LNCaP clone FGC (cell line): Measurements from ENCODE around the gene HAGH.

Experiments
- DNase-seq: peaks from one replicate; pipeline ENCODE4 v3.0.0-alpha.2; 2011; ENCODE audit warnings: low read depth
- H3K4me3 ChIP-seq: 2 replicates; pipeline ENCODE4 v1.5.1; 2011; ENCODE audit warnings: mild to moderate bottlenecking, low read depth, low read length, control low read depth
- CTCF ChIP-seq: IDR thresholded peaks from 2 replicates; pipeline ENCODE4 v1.5.1; 2012; ENCODE audit warnings: mild to moderate bottlenecking; ENCODE audit not compliant: control insufficient read depth, insufficient read depth; ENCODE audit errors: extremely low read depth

HAGH gene

GRCh38 chr16:1760911-1761310, 65.7 kb downstream of the HAGH start:
- DNase-seq, result no peak
- no peak overlapping the region for H3K4me3 ChIP-seq
- TF ChIP-seq CTCF, result no peak

- TF ChIP-seq CTCF, result no peak
- H3K4me3 ChIP-seq, result no peak overlapping the region
- no peak for DNase-seq
These were observed 67.1 kb downstream of the HAGH start for GRCh38 chr16:1759511-1759910.

GRCh38 chr16:1758923-1759322, 67.7 kb downstream of the HAGH start:
- DNase-seq, result no peak
- TF ChIP-seq CTCF, result no peak

DNA sequence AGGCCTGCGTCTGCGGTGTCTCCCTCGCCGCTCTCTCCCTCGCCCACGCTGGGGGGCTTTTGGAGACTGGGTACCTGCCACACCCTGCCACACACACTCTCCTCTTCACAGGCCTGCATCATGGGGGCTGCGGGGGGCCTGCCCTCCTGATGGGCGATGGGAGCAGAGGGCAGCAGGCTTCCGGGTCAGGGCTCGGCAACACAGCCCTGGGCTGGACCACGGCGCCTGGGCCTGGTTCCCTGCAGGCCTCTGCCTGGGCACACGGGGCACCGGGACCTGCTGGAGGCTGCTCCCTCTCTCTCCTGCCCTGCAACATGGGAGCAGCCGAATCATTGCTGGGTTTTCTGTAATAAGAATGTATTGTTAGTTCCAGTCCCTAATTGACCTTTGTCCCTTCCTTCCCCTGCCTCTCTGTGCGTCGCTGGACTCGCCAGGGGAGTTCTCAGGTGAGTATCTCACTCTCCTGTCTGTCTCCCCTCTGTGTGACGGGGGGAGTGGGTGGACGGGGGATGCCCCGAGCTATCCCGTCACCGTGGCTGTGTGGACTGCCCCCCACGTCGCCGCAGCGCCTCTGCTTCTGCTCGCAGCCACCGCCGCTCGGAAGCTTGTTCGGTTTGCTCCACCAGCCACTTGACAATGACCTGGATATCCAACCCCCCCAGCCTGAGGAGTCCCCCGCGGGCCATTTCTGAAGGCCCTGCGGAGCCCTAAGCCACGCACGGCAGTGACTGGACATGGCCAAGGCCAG, 68.7 kb downstream of the HAGH start:
- no peak for DNase-seq
- TF ChIP-seq CTCF, result no peak
- no peak overlapping the region for H3K4me3 ChIP-seq

More at GRCh38 chr16:1758923-1759322, 67.7 kb downstream of the HAGH start:
- no peak overlapping the region for H3K4me3 ChIP-seq
